Hepatocyte (in vitro differentiated cells): ENCODE measurements around the gene ARHGAP28. TPM values are rescaled to one million over a fixed set of nuclear protein-coding genes. Genes with fewer than 3 reads are reported as not detected.

Experiments used
- DNase-seq: peaks from one replicate; pipeline ENCODE4 v3.0.0-alpha.2; 2016; ENCODE audit warnings: low spot score
- H2AFZ ChIP-seq: fragments of 200-600 bp; sonication (generic); 2 replicates; pipeline ENCODE4 v1.6.0; 2016; ENCODE audit warnings: antibody characterized with exemption, mild to moderate bottlenecking
- H3K27ac ChIP-seq: fragments of 200-600 bp; sonication (generic); 2 replicates; pipeline ENCODE4 v1.5.1; 2016; ENCODE audit warnings: mild to moderate bottlenecking
- H3K27me3 ChIP-seq: fragments of 200-600 bp; sonication (generic); 2 replicates; pipeline ENCODE4 v1.6.1; 2016
- H3K36me3 ChIP-seq: fragments of 200-600 bp; sonication (generic); replicated peaks from 2 replicates; pipeline ENCODE4 v1.5.1; 2016; ENCODE audit warnings: low read depth; ENCODE audit not compliant: insufficient read depth
- H3K4me1 ChIP-seq: fragments of 200-600 bp; sonication (generic); 2 replicates; pipeline ENCODE4 v1.5.1; 2016; ENCODE audit warnings: mild to moderate bottlenecking, moderate library complexity; ENCODE audit not compliant: insufficient read depth
- H3K4me2 ChIP-seq: fragments of 200-600 bp; sonication (generic); 2 replicates; pipeline ENCODE4 v1.6.0; 2016
- H3K4me3 ChIP-seq: fragments of 200-600 bp; sonication (generic); 2 replicates; pipeline ENCODE4 v1.5.1; 2016; ENCODE audit warnings: mild to moderate bottlenecking
- H3K79me2 ChIP-seq: fragments of 200-600 bp; sonication (generic); 2 replicates; pipeline ENCODE4 v1.6.0; 2017; ENCODE audit warnings: mild to moderate bottlenecking
- H3K9me2 ChIP-seq: fragments of 200-600 bp; sonication (generic); replicated peaks from 2 replicates; pipeline ENCODE4 v1.6.0; 2017; ENCODE audit warnings: mild to moderate bottlenecking; ENCODE audit not compliant: insufficient read depth
- H3K9me3 ChIP-seq: fragments of 200-600 bp; sonication (generic); 2 replicates; pipeline ENCODE4 v1.5.1; 2016; ENCODE audit warnings: low read depth, mild to moderate bottlenecking
- H4K20me1 ChIP-seq: fragments of 200-600 bp; sonication (generic); 2 replicates; pipeline ENCODE4 v1.6.0; 2016; ENCODE audit warnings: mild to moderate bottlenecking; ENCODE audit not compliant: insufficient read depth, poor library complexity, severe bottlenecking
- EZH2 ChIP-seq: fragments of 200-600 bp; sonication (generic); IDR thresholded peaks from 2 replicates; pipeline ENCODE4 v1.6.1; 2016; ENCODE audit warnings: antibody characterized with exemption, mild to moderate bottlenecking, borderline replicate concordance
- EZH2phosphoT487 ChIP-seq: fragments of 200-600 bp; sonication (generic); IDR thresholded peaks from one replicate; pipeline ENCODE4 v1.6.1; 2018; ENCODE audit warnings: antibody characterized with exemption, mild to moderate bottlenecking, low read depth, moderate library complexity; ENCODE audit not compliant: unreplicated experiment, severe bottlenecking
- WGBS: methylation state at CpG from one replicate; pipeline ENCODE4 v1.1.6; 2016; ENCODE audit warnings: low lambda C conversion rate; ENCODE audit errors: missing lambda C conversion rate; 5-methylcytosine and 5-hydroxymethylcytosine counted together
- polyA plus RNA-seq: library from polyadenylated mRNA; unstranded; fragments of >200 nt; fragmentation: Nextera tagmentation; extraction: Ambion mirVana; gene quantifications from 2 replicates; pipeline ENCODE4 v1.2.1, GENCODE V29; 2016
- total RNA-seq: library from RNA; depleted of rRNA; stranded (reverse); fragments of >200 nt; gene quantifications from 2 replicates; pipeline ENCODE4 v1.2.3, GENCODE V29; 2014
- TF ChIP-seq, protein P1 (sequence below): fragments of 200-600 bp; sonication (generic); IDR thresholded peaks from 2 replicates; pipeline ENCODE4 v1.5.1; 2016; ENCODE audit warnings: antibody characterized with exemption, mild to moderate bottlenecking; ENCODE audit not compliant: poor library complexity

The ARHGAP28 gene, protein sequence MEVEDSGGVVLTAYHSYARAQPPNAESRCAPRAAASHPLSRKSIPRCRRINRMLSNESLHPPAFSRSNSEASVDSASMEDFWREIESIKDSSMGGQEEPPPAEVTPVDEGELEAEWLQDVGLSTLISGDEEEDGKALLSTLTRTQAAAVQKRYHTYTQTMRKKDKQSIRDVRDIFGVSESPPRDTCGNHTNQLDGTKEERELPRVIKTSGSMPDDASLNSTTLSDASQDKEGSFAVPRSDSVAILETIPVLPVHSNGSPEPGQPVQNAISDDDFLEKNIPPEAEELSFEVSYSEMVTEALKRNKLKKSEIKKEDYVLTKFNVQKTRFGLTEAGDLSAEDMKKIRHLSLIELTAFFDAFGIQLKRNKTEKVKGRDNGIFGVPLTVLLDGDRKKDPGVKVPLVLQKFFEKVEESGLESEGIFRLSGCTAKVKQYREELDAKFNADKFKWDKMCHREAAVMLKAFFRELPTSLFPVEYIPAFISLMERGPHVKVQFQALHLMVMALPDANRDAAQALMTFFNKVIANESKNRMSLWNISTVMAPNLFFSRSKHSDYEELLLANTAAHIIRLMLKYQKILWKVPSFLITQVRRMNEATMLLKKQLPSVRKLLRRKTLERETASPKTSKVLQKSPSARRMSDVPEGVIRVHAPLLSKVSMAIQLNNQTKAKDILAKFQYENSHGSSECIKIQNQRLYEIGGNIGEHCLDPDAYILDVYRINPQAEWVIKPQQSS
- total RNA-seq = 60.7 and 71.3 TPM in 2 replicates
- polyA plus RNA-seq = 20.7 and 23.5 TPM in 2 replicates

DNA sequence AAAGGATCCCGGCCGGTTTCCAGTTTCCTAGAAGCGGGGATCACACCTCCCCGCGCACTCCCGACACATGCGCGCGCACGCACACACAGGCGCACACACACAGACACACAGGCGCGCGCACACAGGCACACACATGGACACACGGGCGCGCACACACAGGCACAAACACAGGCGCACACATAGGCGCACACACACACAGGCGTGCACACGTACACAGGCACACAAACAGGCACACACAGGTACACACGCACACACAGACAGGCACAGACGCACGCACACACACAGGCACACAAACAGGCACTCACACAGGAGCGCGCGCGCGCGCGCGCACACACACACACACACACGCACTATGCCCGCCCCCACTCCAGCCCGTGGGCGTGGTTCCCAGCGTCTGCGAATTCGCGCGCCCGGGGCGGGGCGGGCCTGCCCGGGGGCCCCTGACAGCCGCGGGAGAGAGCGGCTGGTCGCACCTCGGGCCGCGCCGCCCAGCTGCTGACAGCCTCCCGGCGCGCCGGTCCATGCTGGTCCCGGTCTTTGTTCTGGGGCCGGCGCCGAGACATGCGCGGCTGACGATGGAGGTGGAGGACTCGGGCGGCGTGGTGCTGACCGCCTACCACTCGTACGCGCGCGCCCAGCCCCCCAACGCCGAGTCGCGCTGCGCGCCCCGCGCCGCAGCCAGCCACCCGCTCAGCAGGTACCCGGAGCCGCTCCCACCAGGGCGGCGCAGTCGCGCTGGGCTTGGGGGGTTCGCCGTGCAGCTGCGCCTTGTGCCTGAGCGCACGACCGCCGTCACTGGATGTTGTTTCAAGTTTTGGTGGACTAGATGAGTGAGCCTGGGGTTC, at the start of gene ARHGAP28:
Gene ARHGAP28 (plus strand): TSS at position 470 of the 845 bp plus-strand sequence. CDS start 106 bp downstream, at position 576.
- Histone ChIP-seq H3K79me2 (peaks cover 32% of the 10 kb centered on the region), H2AFZ (peak within 1 kb of the TSS; percentile 11), H3K9me3 (no peaks in the 10 kb centered on the region), H3K27me3 (no peaks in the 10 kb centered on the region), H3K9me2 (no peaks in the 10 kb centered on the region), H3K36me3 (no peaks in the 10 kb centered on the region), H3K27ac (peak within 1 kb of the TSS; percentile 92), H4K20me1 (no peaks in the 10 kb centered on the region), H3K4me1 (peaks cover 23% of the 10 kb centered on the region), H3K4me2 (peak within 1 kb of the TSS; percentile 76), H3K4me3 (peak within 1 kb of the TSS; percentile 70)
- DNase-seq = peak; percentile 96
- TF ChIP-seq, protein P1, sequence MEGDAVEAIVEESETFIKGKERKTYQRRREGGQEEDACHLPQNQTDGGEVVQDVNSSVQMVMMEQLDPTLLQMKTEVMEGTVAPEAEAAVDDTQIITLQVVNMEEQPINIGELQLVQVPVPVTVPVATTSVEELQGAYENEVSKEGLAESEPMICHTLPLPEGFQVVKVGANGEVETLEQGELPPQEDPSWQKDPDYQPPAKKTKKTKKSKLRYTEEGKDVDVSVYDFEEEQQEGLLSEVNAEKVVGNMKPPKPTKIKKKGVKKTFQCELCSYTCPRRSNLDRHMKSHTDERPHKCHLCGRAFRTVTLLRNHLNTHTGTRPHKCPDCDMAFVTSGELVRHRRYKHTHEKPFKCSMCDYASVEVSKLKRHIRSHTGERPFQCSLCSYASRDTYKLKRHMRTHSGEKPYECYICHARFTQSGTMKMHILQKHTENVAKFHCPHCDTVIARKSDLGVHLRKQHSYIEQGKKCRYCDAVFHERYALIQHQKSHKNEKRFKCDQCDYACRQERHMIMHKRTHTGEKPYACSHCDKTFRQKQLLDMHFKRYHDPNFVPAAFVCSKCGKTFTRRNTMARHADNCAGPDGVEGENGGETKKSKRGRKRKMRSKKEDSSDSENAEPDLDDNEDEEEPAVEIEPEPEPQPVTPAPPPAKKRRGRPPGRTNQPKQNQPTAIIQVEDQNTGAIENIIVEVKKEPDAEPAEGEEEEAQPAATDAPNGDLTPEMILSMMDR = peak; percentile 43
- TF ChIP-seq EZH2 = no peak
- TF ChIP-seq EZH2phosphoT487 = no peak
- 1% methylated on average over 70 of the region's 96 CpGs for WGBS

DNA sequence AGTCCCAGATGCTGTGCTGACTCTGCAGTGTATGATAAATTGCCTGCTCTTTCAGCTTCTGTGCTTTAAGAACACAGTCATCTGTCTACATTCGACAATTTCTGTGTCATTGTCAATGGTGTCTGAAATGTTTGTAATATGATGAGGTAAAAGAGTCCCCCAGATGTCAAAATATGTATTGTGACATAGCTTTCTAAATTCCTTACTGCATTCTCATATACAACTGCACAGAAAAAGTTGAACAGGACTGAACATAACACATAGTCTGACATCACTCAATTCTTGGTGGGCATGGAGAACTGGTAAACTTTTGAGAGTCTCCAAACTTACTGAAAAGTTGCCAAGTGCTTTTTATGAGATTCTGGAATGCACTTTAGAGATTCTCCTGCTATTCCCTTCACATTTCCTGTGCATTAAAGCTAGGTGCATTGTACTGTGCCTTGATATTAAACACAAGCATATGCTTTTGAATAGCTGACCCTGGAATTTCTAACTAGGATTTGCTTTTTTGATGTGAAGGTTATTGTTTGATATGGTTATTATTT, 48.1 kb upstream of the ARHGAP28 start:
- WGBS = 50% methylated on average over 1 of the region's 1 CpG
- Histone ChIP-seq H3K4me2 (no peak overlapping the region), H3K9me3 (no peaks in the 10 kb centered on the region), H2AFZ (no peak overlapping the region), H4K20me1 (no peaks in the 10 kb centered on the region), H3K9me2 (no peaks in the 10 kb centered on the region), H3K27me3 (no peaks in the 10 kb centered on the region), H3K79me2 (no peaks in the 10 kb centered on the region), H3K4me1 (peaks cover 10% of the 10 kb centered on the region), H3K4me3 (no peak overlapping the region), H3K36me3 (no peaks in the 10 kb centered on the region), H3K27ac (no peak overlapping the region)
- DNase-seq = peak; percentile 22
- no peak for TF ChIP-seq EZH2phosphoT487
- no peak for TF ChIP-seq EZH2
- TF ChIP-seq, protein P1 = no peak

DNA sequence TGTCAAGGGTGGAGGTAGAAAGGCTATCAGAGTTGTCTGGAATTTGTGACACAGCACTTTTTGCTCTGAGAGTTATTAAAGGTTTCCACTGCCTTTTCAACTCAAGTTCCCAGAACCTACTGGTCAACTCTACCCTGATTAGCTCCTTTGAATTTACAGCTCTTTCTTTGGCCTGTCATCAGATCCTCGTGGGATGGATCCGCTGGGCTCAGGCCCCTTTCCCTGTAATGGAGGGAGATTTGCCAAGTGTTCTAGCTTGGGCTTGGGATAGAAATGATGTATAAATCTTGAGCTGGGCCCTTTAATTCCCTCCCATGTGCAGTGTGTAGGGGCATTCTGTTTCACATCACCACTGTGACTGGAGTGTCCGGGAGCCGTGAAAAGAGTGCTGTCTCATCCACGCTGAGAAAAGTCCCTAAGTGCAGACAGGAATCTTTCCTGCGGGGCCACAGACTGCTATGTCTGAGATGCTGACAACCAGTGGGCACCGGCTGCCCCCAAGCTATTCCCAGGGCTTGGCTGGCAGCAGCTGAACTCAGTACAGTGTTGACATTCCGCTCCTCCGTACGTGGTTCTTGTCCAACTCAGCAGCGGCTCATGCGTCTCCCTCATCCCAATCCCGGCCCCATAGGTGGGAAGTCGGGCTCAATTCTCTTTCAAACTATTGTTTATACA, 46.9 kb upstream of the ARHGAP28 start:
- Histone ChIP-seq H3K4me1 (peaks cover 10% of the 10 kb centered on the region), H3K36me3 (no peaks in the 10 kb centered on the region), H3K27ac (no peak overlapping the region), H3K27me3 (no peaks in the 10 kb centered on the region), H3K4me2 (peak overlapping the region; percentile 65), H4K20me1 (no peaks in the 10 kb centered on the region), H2AFZ (peak overlapping the region; percentile 5), H3K9me3 (no peaks in the 10 kb centered on the region), H3K79me2 (no peaks in the 10 kb centered on the region), H3K9me2 (no peaks in the 10 kb centered on the region), H3K4me3 (no peak overlapping the region)
- TF ChIP-seq, protein P1 = no peak
- TF ChIP-seq EZH2 (no peak), EZH2phosphoT487 (no peak)
- WGBS = 41% methylated on average over 14 of the region's 14 CpGs
- no peak for DNase-seq
